H1 (cell line): ENCODE results near the gene ARHGEF16. TPM values are rescaled to one million over a fixed set of nuclear protein-coding genes. Genes with fewer than 3 reads are reported as not detected.
A peak's percentile ranks its signal among the peaks of the same experiment; 100 is the strongest.

Experiments
- CTCF ChIA-PET: fragments of 300-600 bp; sonication (Branson Sonifier 250); formaldehyde crosslinking; loops from one replicate; lab custom pipeline; 2021; ENCODE audit not compliant: partially characterized antibody; lab: Charles Lee
- POLR2A ChIA-PET: fragments of 300-600 bp; sonication (Branson Sonifier 250); formaldehyde crosslinking; loops from one replicate; lab custom pipeline; 2021; ENCODE audit warnings: inconsistent platforms; ENCODE audit not compliant: partially characterized antibody; lab: Charles Lee
- DNase-seq, 2 experiments: peaks; one replicate each; pipeline versions ENCODE4 v3.0.0 to v3.0.0-alpha.2; 2010 to 2022; ENCODE audit warnings: low spot score in 2 of 2, low read depth in 1 of 2, mixed read lengths in 1 of 2
- FAIRE-seq: peaks from 2 replicates; lab custom pipeline; 2011; peaks lifted over from hg19 to GRCh38; lab: Jason Lieb, UNC
- H2AFZ ChIP-seq: 2 replicates; pipeline ENCODE4 v1.8.1; 2012; ENCODE audit warnings: low read length, inconsistent platforms
- H2AK5ac ChIP-seq: 2 replicates; pipeline ENCODE4 v1.6.1; 2013; ENCODE audit warnings: low read depth, low read length
- H2BK120ac ChIP-seq: replicated peaks from 2 replicates; pipeline ENCODE3; 2013; ENCODE audit warnings: low read depth, low read length, inconsistent platforms
- H2BK12ac ChIP-seq: 2 replicates; pipeline ENCODE4 v1.6.1; 2013; ENCODE audit warnings: low read depth, low read length
- H2BK15ac ChIP-seq: 2 replicates; pipeline ENCODE4 v1.6.1; 2013; ENCODE audit warnings: low read length
- H2BK20ac ChIP-seq: 2 replicates; pipeline ENCODE4 v1.6.1; 2013; ENCODE audit warnings: low read length
- H2BK5ac ChIP-seq: 2 replicates; pipeline ENCODE4 v1.6.1; 2013; ENCODE audit warnings: low read depth, low read length
- H3K14ac ChIP-seq: 2 replicates; pipeline ENCODE4 v1.6.1; 2013; ENCODE audit warnings: inconsistent platforms; ENCODE audit not compliant: insufficient read length
- H3K18ac ChIP-seq: 2 replicates; pipeline ENCODE4 v1.6.1; 2013; ENCODE audit warnings: low read length; ENCODE audit errors: extremely low read depth
- H3K23ac ChIP-seq: 2 replicates; pipeline ENCODE4 v1.6.1; 2013; ENCODE audit warnings: inconsistent platforms; ENCODE audit not compliant: insufficient read length
- H3K23me2 ChIP-seq: 2 replicates; pipeline ENCODE4 v1.6.1; 2013; ENCODE audit warnings: low read depth, low read length
- H3K27ac ChIP-seq: 2 replicates; pipeline ENCODE4 v1.6.1; 2011; ENCODE audit warnings: low read depth, low read length, inconsistent platforms
- H3K27me3 ChIP-seq, 4 experiments: replicated peaks in 1 of 4; 1 replicate in 1 of 4; 2 replicates in 3 of 4; pipeline versions ENCODE4 v1.6.1 to v1.8.1; 2011 to 2013; ENCODE audit warnings: low read length in 3 of 4, mild to moderate bottlenecking in 3 of 4, inconsistent platforms in 2 of 4, mixed read lengths in 2 of 4, moderate library complexity in 1 of 4; ENCODE audit not compliant: control insufficient read depth in 3 of 4, insufficient read depth in 3 of 4; ENCODE audit errors: extremely low read depth in 1 of 4
- H3K36me3 ChIP-seq, 4 experiments: 2 replicates each; pipeline versions ENCODE4 v1.6.1 to v1.8.1; 2011 to 2013; ENCODE audit warnings: mild to moderate bottlenecking in 4 of 4, low read length in 3 of 4, moderate library complexity in 2 of 4, control low read depth in 1 of 4, inconsistent platforms in 1 of 4; ENCODE audit not compliant: insufficient read depth in 4 of 4, control insufficient read depth in 2 of 4
- H3K4ac ChIP-seq: replicated peaks from 2 replicates; pipeline ENCODE3; 2013; ENCODE audit warnings: low read length, low read depth, mixed read lengths, inconsistent platforms; ENCODE audit not compliant: insufficient read length
- H3K4me1 ChIP-seq, 4 experiments: replicated peaks in 1 of 4; 1 replicate in 1 of 4; 2 replicates in 3 of 4; pipeline versions ENCODE4 v1.6.1 to v1.8.1; 2011 to 2013; ENCODE audit warnings: low read length in 3 of 4, inconsistent platforms in 2 of 4, mixed read lengths in 1 of 4; ENCODE audit not compliant: insufficient read depth in 4 of 4, control insufficient read depth in 3 of 4
- H3K4me2 ChIP-seq, 2 experiments: 2 replicates each; pipeline versions ENCODE4 v1.6.1 to v1.8.1; 2011 to 2013; ENCODE audit warnings: low read depth in 2 of 2, low read length in 2 of 2, control low read depth in 1 of 2, inconsistent platforms in 1 of 2, mild to moderate bottlenecking in 1 of 2; ENCODE audit not compliant: insufficient read depth in 1 of 2
- H3K4me3 ChIP-seq, 4 experiments: fragments of 200-600, 300-600 bp in 1 of 4; sonication (generic), shearing (Covaris generic), sonication (Bioruptor Twin) in 1 of 4; 2 replicates each; pipeline versions ENCODE4 v1.5.1 to v1.8.1; 2011 to 2016; ENCODE audit warnings: low read length in 4 of 4, low read depth in 3 of 4, control low read depth in 2 of 4, inconsistent platforms in 2 of 4, mild to moderate bottlenecking in 2 of 4, mixed read lengths in 1 of 4, moderate library complexity in 1 of 4; ENCODE audit not compliant: insufficient read depth in 2 of 4; ENCODE audit errors: extremely low read depth in 1 of 4
- H3K56ac ChIP-seq: replicated peaks from 2 replicates; pipeline ENCODE3; 2013; ENCODE audit warnings: low read depth, mild to moderate bottlenecking, mixed read lengths, low read length, inconsistent platforms; ENCODE audit not compliant: insufficient read length
- H3K79me1 ChIP-seq: 2 replicates; pipeline ENCODE4 v1.6.1; 2013; ENCODE audit warnings: low read depth, low read length, control low read depth
- H3K79me2 ChIP-seq, 2 experiments: 2 replicates each; pipeline versions ENCODE4 v1.6.1 to v1.8.1; 2012 to 2013; ENCODE audit warnings: low read length in 2 of 2, mild to moderate bottlenecking in 2 of 2, inconsistent platforms in 1 of 2; ENCODE audit not compliant: insufficient read depth in 2 of 2, control insufficient read depth in 1 of 2
- H3K9ac ChIP-seq, 4 experiments: replicated peaks in 1 of 4; 1 replicate in 1 of 4; 2 replicates in 3 of 4; pipeline versions ENCODE4 v1.6.1 to v1.8.1; 2011 to 2013; ENCODE audit warnings: low read depth in 3 of 4, low read length in 3 of 4, control low read depth in 2 of 4, mild to moderate bottlenecking in 2 of 4, moderate library complexity in 2 of 4, inconsistent platforms in 1 of 4; ENCODE audit errors: extremely low read depth in 1 of 4
- H3K9me3 ChIP-seq, 2 experiments: 2 replicates each; pipeline versions ENCODE4 v1.6.1 to v1.8.1; 2012 to 2013; ENCODE audit warnings: mild to moderate bottlenecking in 2 of 2, moderate library complexity in 2 of 2, control low read depth in 1 of 2, inconsistent platforms in 1 of 2, low read depth in 1 of 2, low read length in 1 of 2, mixed read lengths in 1 of 2; ENCODE audit not compliant: insufficient read depth in 2 of 2
- H4K20me1 ChIP-seq, 2 experiments: replicated peaks in 1 of 2; 2 replicates each; pipeline versions ENCODE3 to v1.8.1; 2011 to 2013; ENCODE audit warnings: inconsistent platforms in 2 of 2, low read length in 2 of 2, mild to moderate bottlenecking in 1 of 2; ENCODE audit not compliant: insufficient read depth in 2 of 2, control insufficient read depth in 1 of 2
- H4K5ac ChIP-seq: 2 replicates; pipeline ENCODE4 v1.6.1; 2013; ENCODE audit warnings: low read length, low read depth, mixed read lengths, inconsistent platforms; ENCODE audit not compliant: insufficient read length
- H4K8ac ChIP-seq: 2 replicates; pipeline ENCODE4 v1.8.0; 2013; ENCODE audit warnings: mild to moderate bottlenecking, moderate library complexity, low read length, inconsistent platforms; ENCODE audit not compliant: insufficient read depth; ENCODE audit errors: extremely low read depth
- H4K91ac ChIP-seq: replicated peaks from 2 replicates; pipeline ENCODE3; 2013; ENCODE audit warnings: low read length, mixed read lengths, inconsistent platforms; ENCODE audit not compliant: insufficient read length
- ASH2L ChIP-seq: fragments of 200-600, 300-600 bp; sonication (generic); IDR thresholded peaks from one replicate; pipeline ENCODE4 v1.7.1; 2017; ENCODE audit warnings: low read length
- ATF2 ChIP-seq: IDR thresholded peaks from 2 replicates; pipeline ENCODE4 v1.6.1; 2012; ENCODE audit warnings: low read length, inconsistent platforms
- BCL11A ChIP-seq, 2 experiments: IDR thresholded peaks; one replicate each; pipeline ENCODE4 v1.6.1; 2011; ENCODE audit warnings: low read depth in 2 of 2, low read length in 2 of 2, mild to moderate bottlenecking in 2 of 2
- JUND ChIP-seq: IDR thresholded peaks from 2 replicates; pipeline ENCODE4 v1.6.1; 2011; ENCODE audit warnings: mild to moderate bottlenecking, improper control_type of control experiment, low read length
- KDM5A ChIP-seq: fragments of 200-600 bp; IDR thresholded peaks from 2 replicates; pipeline ENCODE4 v1.7.1; 2012; ENCODE audit warnings: mild to moderate bottlenecking, low read length, inconsistent platforms, mixed read lengths
- PHF8 ChIP-seq: fragments of 200-600 bp; sonication (generic); conservative IDR thresholded peaks from 2 replicates; pipeline ENCODE4 v1.7.1; 2012; ENCODE audit warnings: low read depth, mild to moderate bottlenecking, inconsistent platforms, low read length, moderate library complexity
- POU5F1 ChIP-seq: IDR thresholded peaks from 2 replicates; pipeline ENCODE4 v1.6.1; 2011; ENCODE audit warnings: low read depth, mild to moderate bottlenecking, low read length, moderate library complexity
- RFX5 ChIP-seq: IDR thresholded peaks from 2 replicates; pipeline ENCODE4 v1.6.1; 2011; ENCODE audit warnings: low read depth, low read length, improper control_type of control experiment, borderline replicate concordance
- SIN3A ChIP-seq, 2 experiments: IDR thresholded peaks in 1 of 2; conservative IDR thresholded peaks in 1 of 2; 2 replicates each; pipeline ENCODE4 v1.6.1; 2011 to 2012; ENCODE audit warnings: low read length in 2 of 2, improper control_type of control experiment in 1 of 2, low read depth in 1 of 2, mild to moderate bottlenecking in 1 of 2
- SP2 ChIP-seq: IDR thresholded peaks from 2 replicates; pipeline ENCODE4 v1.6.1; 2012; ENCODE audit warnings: mild to moderate bottlenecking, low read length, inconsistent platforms
- TBP ChIP-seq: IDR thresholded peaks from 2 replicates; pipeline ENCODE4 v1.6.1; 2011; ENCODE audit warnings: low read depth, low read length, improper control_type of control experiment
- WGBS, 2 experiments: shearing (Covaris generic) in 1 of 2; methylation state at CpG; one replicate each; pipeline versions ENCODE4 v1.1.6 to v1.1.7; 2013 to 2015; ENCODE audit warnings: low lambda C conversion rate in 2 of 2, mixed read lengths in 2 of 2, inconsistent platforms in 1 of 2, low coverage in 1 of 2, missing lambda C conversion rate in 1 of 2; ENCODE audit not compliant: insufficient replicate concordance in 2 of 2, insufficient coverage in 1 of 2, insufficient read length in 1 of 2; ENCODE audit errors: extremely low coverage in 1 of 2, missing lambda C conversion rate in 1 of 2; 5-methylcytosine and 5-hydroxymethylcytosine counted together
- polyA plus RNA-seq, 7 experiments: library from polyadenylated mRNA; depleted of rRNA in 3 of 7; stranded (reverse) in 5 of 7; unstranded in 2 of 7; fragments of >200 nt in 5 of 7; fragments of 200-250 nt in 2 of 7; gene quantifications; 1 replicate in 5 of 7; 2 replicates in 1 of 7; 4 replicates in 1 of 7; pipeline versions ENCODE4 v1.2.1 to v1.2.3, GENCODE V29; 2011 to 2013; ENCODE audit warnings: missing spikeins in 2 of 7, mixed read lengths in 2 of 7
- total RNA-seq: library from RNA; stranded (reverse); fragmentation: NEBNext Ultra II Directional; extraction: Animal tissue kit (Norgen Biotek cat#: 25700); gene quantifications from 2 replicates; pipeline ENCODE4 v1.2.1, GENCODE V29; 2021

ARHGEF16 gene
- total and polyA plus RNA-seq, 2 of the 8 experiments (the other 6 are each of a cell fraction or from before 2014, with no cell fraction given) = 18.3 to 20.7 TPM

GRCh38 chr1:3441880-3442279 is 12.6 kb upstream of the ARHGEF16 start:
- CTCF ChIA-PET = interaction anchor here (1.0 to 6.5 kb wide), 5 partner anchors 11 to 175 kb away, joined by 3 to 35 read pairs (median 3); no protein-coding TSS in a partner anchor

More at GRCh38 chr1:3441880-3442279, 12.6 kb upstream of the ARHGEF16 start:
- no peak for DNase-seq
- Histone ChIP-seq H3K4ac (no peak overlapping the region), H3K79me1 (no peaks in the 10 kb centered on the region)
- TF ChIP-seq BCL11A (IDR thresholded peaks at IDR 0.05; ENCODE audit: low read depth in 2 of 2, low read length in 2 of 2) (no peak), RFX5 (no peak), ATF2 (no peak), PHF8 (no peak), JUND (no peak), SIN3A (conservative IDR thresholded peaks at IDR 0.05 in 1 of 2, IDR thresholded peaks at IDR 0.05 in 1 of 2; ENCODE audit: low read depth in 1 of 2, low read length in 2 of 2) (no peak), KDM5A (no peak), SP2 (no peak), ASH2L (no peak), POU5F1 (no peak), TBP (no peak)
- TF ChIP-seq, all 59 proteins: peak for 0
- Histone ChIP-seq H3K9ac (no peak overlapping the region), H2BK12ac (no peak overlapping the region), H4K20me1 (no peaks in the 10 kb centered on the region), H3K36me3 (no peaks in the 10 kb centered on the region), H3K56ac (no peak overlapping the region), H4K91ac (no peak overlapping the region), H3K4me2 (no peak overlapping the region), H3K27ac (no peak overlapping the region), H3K23me2 (no peaks in the 10 kb centered on the region), H3K4me1 (peaks cover 0 to 3% (median 1%) of the 10 kb centered on the region in 4 experiments; a peak in 3 of 7 replicates), H3K27me3 (peaks cover 0 to 2% (median under 1%) of the 10 kb centered on the region in 4 experiments; a peak in 1 of 7 replicates), H2AFZ (no peak overlapping the region), H3K23ac (no peak overlapping the region), H3K9me3 (no peaks in the 10 kb centered on the region), H3K14ac (no peak overlapping the region), H2BK120ac (no peak overlapping the region), H3K18ac (no peak overlapping the region), H2BK5ac (no peak overlapping the region), H4K5ac (no peak overlapping the region), H2BK20ac (no peak overlapping the region), H2BK15ac (no peak overlapping the region), H3K79me2 (no peaks in the 10 kb centered on the region), H3K4me3 (no peak overlapping the region), H2AK5ac (no peak overlapping the region), H4K8ac (peak overlapping the region; percentile 1; the same call in 1 of the 2 replicates)
- POLR2A ChIA-PET = interaction anchor here (0.9 kb wide), 1 partner anchor 39 kb away, joined by 3 read pairs; no protein-coding TSS in a partner anchor
- WGBS, 2 experiments = 94% methylated on average over 8 of the region's 8 CpGs; no CpG with 5 or more reads in 1 of the 2 experiments
- no peak for FAIRE-seq
